NCI-H226 (cell line): Measurements from ENCODE around the gene P2RX6.
"Not testable (repeated sequence)": the region's sequence is repeated elsewhere in the genome, so short reads cannot be mapped to it uniquely, and the experiment has no call there.

Experiments
- DNase-seq: peaks from one replicate; pipeline ENCODE4 v3.0.0-alpha.2; 2015

The P2RX6 gene

DNA sequence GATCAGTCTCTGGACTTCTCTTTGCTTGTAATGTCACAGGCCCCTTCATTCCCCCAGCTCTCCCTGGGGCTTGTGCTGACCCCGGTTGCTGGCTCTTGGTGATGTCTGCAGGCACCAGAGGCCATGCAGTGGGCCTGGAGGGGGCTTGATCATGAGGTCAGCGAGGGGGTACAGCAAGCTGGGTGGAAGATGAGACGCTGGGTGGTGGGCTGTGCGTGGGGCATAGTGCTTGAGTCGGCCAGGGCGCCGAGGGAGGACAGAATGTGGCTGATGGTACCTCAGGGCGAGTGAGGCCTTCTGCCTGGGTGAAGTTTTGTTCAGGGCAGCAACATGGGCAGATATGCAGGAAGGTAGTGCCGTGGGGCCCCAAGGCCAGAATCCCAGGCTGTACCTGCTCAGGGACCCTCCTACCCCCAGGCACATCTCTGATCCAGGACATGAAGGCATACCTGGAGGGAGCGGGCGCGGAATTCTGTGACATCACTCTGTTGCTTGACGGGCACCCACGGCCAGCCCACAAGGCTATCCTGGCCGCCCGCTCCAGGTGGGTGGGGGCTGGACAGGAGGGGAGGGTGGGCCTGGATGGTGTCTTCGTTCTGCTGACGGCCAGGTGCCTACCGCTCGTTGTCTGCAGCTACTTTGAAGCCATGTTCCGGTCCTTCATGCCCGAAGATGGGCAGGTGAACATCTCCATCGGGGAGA is 19.5 kb upstream of the P2RX6 start:
- no peak for DNase-seq

DNA sequence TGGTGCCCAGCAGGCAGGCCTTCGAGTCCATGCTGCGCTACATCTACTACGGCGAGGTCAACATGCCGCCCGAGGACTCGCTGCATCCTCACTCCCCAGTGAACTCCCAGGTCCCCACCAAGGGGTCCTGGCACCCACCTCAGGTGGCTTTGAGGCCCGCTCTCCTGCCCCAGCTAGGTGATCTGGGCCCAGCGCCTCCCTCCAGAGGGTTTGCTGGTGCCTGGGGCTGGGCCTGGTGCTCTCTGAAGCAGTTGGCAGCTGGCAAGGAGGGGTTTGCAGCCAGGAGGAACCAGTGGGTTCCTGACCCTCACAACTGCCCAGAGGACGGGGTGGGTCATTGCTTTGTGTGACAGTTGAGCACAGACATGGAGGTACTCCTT is 18.9 kb upstream of the P2RX6 start:
- DNase-seq, result no peak

GRCh38 chr22:20996598-20997535 is 18.1 kb upstream of the P2RX6 start:
- no peak for DNase-seq

DNA sequence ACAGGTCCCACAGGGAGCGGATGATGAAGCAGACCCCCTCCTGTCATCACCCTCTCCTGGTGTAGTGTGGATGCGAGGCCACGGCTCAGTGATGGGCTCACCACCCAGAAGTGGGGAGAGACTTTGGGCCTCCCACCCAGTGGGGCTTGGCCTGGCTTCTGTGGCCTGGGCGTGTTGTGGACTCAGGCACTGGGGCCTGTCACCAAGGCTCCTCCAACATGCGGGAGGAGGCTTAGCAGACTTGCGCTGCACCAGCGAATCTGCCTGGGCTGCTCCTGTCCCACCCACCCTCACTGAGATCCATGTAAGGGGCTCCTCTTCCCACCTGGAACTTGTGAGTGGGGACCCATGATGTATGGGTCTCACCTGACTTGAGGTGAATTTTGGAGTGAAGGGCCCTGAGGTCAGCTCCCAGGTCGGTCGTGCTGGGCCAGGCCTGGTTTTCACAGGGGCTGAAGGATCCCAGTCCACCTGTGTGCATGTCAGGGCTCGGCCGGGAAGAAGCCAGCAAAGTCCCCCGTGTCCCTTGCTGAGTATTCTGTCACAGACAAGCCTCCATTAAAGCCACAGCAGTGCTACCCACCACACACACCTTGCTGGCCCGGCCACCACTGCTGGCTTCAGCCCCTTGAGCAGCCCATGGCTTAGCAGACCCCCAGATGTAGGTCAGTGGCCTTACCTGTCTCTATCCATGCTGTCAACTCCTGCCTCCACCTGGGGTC is 17.3 kb upstream of the P2RX6 start:
- DNase-seq, result no peak

- DNase-seq, result no peak
Measured at GRCh38 chr22:20998411-20999336, 16.3 kb upstream of the P2RX6 start.

DNA sequence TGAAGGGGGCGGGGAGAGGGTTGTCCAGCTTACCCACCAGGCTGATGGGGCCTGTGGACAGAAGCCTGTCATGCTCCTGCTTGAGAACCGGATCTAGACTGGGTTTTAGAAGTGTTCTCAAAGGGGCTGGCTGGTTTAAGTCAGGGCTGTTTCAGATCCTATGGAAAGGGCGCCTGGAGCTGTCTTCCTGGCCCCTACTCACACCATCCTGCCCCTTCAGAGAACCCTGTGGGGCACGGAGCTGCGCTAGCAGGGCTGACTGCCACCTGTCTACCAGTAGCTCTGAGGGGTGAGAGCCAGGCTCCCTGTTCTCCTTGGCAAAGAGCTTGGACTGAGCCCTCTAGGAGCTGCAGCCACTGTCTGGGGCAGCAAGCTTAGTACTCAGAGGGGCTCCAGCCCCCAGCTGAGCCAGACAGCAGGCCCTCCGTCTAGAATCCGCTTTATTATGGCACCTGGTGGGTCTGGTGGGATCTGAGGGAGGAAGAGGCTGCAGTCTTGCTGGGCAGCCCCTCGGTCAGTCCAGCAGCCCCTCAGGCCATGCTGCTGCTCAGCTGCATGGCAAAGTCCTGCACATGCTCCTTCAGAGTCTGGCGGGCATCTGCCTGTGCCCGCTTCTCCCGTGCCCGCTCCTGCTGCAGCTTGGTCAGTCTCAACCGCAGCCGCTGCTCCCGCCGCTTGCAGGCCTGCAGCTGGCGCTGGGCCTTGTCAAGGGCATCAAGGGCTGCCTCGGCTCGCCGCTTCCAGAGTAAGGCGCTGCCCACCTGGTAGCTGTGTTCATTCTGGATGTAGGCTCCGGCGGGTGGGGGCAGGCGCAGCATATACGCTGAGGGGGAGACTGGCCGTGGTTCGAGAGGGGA is 15.4 kb upstream of the P2RX6 start:
- no peak for DNase-seq

- DNase-seq, result no peak
Measured at GRCh38 chr22:21000207-21000986, 14.6 kb upstream of the P2RX6 start.

GRCh38 chr22:21000987-21001600 is 13.9 kb upstream of the P2RX6 start:
- DNase-seq, result no peak

DNA sequence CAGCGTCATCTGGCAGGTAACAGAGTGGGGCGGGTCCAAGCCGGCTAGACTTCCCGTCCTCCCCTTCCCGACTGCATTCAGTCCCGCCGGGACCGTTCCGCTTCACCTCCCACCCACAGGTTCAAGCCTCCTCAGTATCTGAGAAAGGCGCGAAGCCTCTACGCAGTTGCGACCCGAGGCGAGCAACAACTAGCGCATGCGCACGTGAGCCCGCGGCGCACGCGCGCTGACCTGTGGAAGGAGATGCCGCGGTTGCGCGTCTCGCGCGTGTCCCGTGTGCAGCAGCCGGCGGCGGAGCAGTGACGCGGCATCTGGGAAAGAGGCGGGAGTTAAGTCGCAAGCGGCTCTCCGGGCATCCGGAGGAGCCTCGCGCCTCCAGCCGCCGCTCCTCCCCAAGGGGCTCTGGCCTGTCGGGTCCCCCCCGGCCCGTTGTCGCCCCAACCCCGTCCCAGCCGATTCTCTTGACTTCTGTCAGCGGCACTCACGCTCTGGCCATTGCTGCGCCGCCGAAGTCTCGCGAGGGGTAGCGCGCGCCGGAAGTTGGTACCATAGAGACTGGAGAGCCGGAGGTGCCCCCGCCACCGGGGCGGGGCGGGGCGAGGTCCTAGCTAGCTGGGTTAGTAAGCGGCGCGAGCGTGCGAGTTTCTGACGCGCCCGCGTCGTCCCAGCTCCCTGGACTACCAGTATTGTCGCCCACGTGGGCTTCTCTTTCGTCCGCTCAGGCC is 13.2 kb upstream of the P2RX6 start, which contains the start of gene THAP7:
THAP7 (minus strand) TSS at position 518 of the 725 bp plus-strand sequence; CDS start at position 311, 207 bp downstream.
- DNase-seq, result peak; percentile 80

DNA sequence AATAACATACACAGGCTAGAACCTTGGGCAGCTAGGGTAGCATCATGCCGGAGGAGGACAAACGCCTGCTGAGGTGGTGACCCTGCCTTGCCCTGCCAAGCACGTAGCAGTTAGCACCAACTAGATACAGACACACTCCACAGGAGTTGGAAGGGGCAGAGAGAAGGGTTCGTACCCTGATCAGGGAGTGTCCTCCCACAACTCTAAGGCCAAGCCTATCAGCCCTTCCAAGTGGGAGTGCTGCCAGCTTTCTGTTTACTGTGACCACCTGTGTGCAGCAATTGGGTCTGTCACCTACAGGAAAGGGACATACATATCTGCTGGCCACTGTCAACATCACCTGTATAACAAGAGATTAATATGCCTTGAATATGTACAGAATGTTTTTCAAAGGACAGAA is 11.2 kb upstream of the P2RX6 start:
- DNase-seq, result no peak

DNA sequence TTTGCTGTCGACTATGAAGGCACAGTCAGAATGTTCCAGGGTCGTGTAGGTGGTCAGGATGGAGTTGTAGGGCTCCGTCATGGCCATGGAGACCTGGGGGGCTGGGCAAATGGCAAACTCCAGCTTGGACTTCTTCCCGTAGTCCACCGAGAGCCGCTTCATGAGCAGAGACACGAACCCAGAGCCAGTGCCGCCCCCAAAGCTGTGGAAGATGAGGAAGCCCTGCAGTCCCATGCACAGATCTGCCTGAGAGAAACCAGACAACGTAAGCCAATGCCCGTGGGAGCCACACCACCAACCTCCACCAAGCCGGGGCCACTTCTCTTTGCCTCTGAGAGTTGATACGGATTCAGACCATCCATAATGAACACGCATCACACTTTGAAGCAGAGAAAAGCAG is 5.8 kb upstream of the P2RX6 start:
- DNase-seq, result not testable (repeated sequence)

GRCh38 chr22:21009638-21010425 is 5.1 kb upstream of the P2RX6 start:
- DNase-seq, result peak; percentile 16

- no peak for DNase-seq
Measured at GRCh38 chr22:21010426-21011113, 4.4 kb upstream of the P2RX6 start.

DNA sequence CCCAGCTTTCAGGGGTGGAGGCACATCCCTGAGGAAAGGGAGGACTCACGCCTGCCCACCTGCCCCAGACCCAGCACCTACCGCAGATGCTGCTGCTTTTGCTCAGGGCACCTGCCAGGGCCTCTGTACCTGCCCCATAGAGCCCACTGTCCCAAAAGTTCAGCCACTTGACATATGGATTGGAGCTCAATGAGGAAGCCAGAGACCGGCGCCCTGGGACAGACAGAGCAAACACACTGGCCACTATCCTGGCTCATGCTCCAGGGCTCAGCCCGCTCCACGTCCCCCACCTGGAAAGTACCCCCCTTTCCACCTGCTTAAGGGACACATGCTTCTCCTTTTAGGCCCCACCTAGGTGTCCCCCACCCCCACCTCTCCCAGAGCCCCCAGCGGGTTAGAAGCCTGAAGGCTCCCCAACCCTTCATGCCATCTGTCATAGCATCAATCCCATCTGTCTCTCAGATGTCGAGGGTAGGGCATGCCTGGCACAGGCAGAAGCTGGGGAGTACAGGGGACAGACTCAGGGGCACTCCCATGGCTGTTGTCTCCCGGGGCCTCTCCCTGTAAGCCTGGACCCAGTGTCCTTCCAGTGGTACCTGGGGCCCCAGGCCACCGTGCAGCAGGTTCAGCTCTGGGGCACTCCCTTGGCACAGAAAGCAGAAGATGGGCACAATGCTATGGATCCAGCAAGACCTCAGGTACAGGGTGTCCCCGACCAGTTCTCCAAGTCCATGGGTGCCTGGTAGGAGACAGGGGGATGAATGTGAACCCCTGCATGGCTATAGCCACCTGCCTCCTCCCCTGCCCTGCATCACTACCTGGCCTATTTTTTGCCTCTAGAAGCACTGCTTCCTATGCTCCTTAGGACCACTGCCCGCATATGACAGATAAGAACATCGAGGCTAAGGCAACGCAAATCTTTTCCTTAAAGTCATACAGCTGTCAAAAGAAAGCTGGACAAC is 2.2 kb upstream of the P2RX6 start:
- no peak for DNase-seq

DNA sequence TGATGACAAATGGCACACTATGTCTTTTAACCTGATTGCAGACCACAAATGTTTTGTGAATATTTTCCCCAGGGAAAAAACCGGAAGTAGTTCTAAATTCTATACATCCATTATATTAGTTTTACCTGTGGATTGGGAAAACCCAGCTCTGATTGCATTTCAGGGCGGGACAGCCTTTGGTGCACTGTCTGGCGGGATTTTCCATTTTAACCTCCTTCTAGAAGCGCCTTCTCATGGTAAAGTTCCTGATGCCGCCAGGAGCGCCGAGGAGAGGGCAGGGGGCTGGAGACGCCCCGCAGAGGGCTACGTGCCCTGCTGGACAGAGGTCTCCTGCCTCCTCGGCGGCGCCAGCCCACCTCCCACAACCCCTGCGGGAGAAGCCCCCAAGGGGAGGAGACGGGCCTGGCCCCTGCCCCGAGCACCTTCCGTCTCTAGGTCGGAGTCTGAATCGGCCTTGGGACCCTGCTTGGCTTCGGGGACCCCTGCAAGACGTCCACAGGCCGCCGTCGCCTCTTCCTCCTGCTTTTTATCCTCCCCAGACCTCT is 1.2 kb upstream of the P2RX6 start:
- no peak for DNase-seq

GRCh38 chr22:21014202-21014725 is 701 bp upstream of the P2RX6 start:
- DNase-seq, result peak; percentile 82
